GM19463 (cell line): ENCODE measurements around the gene MYL11.
"Not testable (repeated sequence)": the region's sequence is repeated elsewhere in the genome, so short reads cannot be mapped to it uniquely, and the experiment has no call there.

Experiments used
- ATAC-seq: cut with Tn5 transposase; IDR thresholded peaks from one replicate; pipeline ENCODE4 v1.9.1; 2021; ENCODE audit warnings: mild to moderate bottlenecking, moderate library complexity; ENCODE audit not compliant: unreplicated experiment

Gene MYL11

DNA sequence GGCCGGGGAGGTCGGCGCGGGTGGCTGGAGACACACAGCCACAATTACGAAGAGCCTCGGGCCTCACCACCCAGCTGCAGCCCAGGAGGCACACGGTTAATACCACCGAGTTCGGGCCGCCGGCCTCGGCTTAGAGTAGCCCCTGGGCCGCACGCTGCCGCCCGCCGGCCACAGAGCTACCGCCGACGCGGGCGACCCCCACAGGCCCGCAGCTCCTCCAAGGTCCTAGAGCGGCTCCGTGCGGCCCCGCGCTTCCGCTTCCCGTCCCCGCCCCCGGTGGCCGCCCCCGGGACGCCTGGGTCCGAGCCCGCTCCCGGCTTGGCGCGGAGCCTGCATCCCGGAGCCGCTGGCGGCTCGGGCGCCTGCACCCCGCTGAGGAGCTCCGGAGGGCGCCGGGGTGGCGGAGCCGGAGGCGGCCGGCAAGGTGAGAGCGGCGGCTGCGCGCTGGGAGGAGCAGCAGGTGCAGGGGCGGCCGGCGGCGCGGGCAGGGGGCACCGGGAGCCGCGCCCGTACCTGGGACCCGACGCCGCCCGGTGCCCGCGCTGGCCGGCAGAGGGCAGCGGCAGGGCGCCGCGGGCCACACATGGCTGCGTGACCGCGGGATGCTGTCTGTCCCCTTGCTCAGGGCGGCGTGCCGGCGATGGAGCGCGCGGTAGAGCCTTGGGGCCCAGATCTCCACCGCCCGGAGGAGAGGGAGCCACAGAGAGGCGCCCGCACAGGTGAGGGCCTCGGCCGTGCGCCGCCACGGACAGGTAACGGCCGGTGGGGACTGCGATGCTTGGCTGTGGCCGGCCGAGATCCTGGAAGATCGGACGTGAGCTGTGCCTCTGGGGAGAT is 20.8 kb downstream of the MYL11 start, which contains the start of gene ZNF48:
Gene ZNF48, plus strand, starts transcription at position 266 of the 837 bp plus-strand sequence. Its CDS starts 375 bp downstream, at position 641.
- ATAC-seq, result peak; percentile 75

DNA sequence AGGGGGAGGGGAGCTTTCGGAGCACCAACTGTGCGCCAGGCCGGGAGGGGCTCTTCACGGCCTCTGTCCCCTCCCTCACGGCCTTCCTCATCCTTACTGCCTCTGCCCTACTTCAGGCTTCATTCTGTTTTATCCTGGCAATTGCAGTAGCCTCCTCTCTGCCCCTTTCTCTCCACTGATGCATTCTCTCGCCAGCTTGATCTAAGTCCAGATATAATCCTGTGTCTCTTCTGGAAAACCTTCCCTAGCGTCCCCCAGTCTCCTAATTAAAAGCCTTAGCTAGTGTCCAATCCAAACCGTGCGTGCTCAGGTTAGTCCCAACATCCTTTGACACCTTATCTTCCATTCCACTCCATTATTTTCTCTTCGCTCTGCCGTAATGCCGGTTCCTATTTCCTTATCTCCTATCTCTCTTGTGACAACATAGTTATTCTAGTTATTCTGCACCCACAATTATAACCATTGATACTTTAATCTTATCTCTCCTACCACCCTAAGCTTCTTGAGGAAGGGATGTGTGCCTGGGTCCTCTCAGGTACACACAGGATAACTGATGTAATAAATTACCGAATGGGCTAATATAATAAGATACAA is 21.5 kb downstream of the MYL11 start:
- no peak for ATAC-seq

GRCh38 chr16:30396627-30397026 is 22.0 kb downstream of the MYL11 start:
- ATAC-seq, result not testable (repeated sequence)

DNA sequence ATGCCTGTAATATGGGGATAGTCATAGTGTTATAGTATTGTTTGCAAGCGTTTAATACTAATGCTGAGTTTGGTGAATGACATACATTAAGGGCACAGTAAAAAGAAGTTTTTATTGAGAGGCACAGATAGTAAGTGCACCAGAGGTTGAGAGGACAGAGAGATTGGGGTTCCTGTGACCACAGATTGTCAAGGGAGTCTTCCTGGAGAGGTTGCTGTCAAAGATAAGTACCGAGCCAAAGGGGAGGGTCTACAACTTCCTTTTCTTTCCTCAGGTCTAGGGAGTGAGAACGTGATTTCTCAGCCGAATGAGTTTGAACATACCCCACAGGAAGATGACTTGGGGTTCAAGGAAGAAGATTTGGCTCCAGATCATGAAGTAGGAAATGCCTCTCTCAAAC is 22.5 kb downstream of the MYL11 start:
- no peak for ATAC-seq

GRCh38 chr16:30397776-30398660 is 23.4 kb downstream of the MYL11 start:
- ATAC-seq, result no peak

- ATAC-seq, result no peak
Measured at GRCh38 chr16:30398661-30399434, 24.2 kb downstream of the MYL11 start.

DNA sequence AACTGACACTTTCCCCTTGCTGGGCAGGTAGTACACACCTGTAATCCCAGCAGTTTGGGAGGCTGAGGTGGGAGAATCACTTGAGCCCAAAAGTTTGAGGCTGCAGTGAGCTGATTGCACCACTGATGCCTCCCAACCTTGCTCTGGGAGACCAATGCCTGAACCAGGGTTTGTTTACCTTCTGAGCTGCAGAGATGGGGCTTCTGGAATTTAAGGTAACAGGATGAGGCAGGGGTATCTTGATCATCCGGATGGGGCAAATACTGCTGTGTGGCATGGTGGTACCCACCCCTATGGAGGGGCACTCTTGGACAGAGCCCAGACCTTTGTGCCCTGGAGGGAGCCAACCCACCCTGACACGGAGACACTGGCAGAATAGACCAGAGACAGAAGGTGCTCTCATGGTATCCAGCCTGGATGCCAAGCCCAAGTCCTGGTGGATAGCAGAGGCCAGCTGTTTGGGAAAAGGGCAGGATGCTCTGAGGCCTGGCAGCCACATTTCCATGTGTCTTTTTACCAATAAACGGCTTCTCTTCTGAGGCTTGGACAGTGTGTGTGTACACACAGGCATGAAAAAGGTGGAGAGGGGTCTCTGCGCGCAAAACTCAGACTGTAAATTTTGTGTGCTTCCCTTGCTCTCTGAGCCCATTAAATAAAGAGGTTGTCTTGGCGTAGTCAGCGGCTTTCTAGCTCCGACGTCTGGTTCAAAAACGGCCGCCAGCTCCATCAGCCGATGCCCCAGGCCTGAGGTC is 25.0 kb downstream of the MYL11 start:
- ATAC-seq, result no peak

GRCh38 chr16:30401768-30402425 is 27.3 kb downstream of the MYL11 start:
- no peak for ATAC-seq

- peak; percentile 4 for ATAC-seq
Measured at GRCh38 chr16:30406795-30407101, 32.1 kb downstream of the MYL11 start.

- peak; percentile 74 for ATAC-seq
Measured at GRCh38 chr16:30407102-30407803, 32.7 kb downstream of the MYL11 start, which contains the start of gene ZNF771. Gene ZNF771, plus strand, starts transcription at chr16:30407606. Its CDS starts 448 bp downstream, at chr16:30408054.

DNA sequence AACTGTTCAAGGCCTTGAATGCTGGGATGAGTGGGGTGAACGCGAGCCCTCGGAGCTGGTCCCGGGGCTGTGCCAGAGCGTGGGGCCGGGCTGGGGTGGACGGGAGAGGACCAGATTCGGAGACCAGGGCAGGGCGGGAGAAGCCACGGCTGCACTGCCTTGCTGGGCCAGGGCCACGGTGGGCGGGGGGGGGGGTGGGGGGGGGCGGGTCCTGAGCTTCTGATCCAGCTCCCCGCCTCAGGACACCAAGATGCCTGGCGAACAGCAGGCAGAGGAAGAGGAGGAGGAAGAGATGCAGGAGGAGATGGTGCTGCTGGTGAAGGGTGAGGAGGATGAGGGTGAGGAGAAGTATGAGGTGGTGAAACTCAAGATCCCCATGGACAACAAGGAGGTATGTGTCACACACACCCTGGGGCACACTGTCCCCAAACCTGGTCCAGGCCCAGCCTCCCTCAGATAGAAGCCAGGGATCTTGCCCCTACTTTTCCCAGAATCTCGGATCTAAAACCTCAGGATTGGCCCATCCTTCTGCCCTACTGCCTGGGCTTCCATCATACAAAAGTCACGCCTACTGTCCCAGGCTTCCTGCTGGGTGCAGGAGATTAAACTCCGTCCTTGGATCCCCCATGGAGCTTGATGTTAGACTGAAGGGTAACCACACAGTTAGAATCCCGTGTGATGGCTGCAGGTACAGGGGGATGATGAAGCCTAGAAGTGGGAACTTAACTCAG is 33.4 kb downstream of the MYL11 start:
- ATAC-seq, result no peak

DNA sequence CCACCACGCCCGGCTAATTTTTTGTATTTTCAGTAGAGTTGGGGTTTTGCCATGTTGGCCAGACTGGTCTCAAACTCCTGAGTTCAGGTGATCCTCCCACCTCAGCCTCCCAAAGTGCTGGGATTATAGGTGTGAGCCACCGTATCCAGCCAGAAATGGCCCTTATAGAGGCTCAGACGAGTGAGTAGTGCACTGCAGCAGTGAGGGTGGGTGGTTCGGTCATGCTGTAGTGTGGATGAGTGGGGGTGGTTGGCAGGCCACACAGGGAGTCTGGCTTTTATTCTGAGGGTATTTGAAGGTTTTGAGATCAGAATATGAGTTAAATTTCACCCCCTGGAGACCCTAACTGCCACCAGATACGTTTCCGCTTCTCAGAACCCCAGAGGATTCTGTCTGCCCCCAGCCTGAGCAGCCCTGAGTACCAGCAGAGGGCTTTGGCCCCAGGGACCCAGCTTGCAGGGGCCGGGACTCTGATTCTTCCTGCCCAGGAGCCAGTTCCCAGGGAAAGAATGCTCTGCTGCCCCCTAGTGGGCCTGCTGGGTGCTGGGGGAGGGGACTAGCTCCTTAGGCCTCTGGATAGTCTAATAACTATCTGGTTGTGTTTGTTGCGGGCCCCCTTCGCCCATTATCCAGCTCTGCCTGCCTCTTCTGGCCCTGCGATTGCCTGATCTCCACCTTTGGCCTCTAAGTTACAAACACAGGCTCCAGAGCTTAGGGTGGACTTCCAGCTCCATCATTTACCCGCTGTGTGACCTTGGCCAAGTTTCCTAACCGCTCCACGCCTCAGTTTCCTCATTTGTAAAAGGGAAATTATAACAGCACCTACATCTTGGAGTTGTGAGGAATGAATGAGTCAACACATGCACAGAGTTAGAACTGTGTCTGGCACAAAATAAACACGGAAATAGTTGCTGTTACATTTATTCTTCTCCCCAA is 34.8 kb downstream of the MYL11 start:
- ATAC-seq, result no peak

DNA sequence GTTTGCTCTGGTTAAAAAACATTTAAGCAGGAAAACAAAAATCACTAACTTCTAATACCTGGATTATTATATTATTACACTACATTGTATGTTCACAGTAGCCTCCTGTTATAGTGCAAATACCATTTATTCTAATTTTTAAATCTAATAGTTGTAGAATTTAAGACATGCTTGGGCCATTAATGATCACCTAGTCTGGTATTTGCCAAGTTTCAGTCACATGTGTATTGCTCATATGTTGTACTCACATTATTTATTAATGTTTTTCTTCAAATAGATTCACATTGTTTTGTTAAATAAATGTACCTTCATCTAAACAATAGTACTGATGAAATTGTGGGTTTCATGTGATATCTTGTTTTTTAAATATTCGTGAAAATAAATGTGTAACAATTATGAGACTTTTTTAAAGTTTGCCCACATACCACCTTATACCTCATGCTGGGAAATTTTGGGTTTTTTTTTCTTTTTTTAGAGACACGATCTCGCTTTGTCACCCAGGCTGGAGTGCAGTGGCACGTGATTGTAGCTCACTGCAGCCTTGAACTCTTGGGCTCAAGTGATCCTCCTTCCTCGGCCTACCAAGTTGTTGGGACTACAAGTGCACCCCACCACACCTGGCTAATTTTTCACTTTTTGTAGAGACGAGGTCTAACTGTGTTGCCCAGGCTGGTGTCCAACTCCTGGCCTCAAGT is 38.7 kb downstream of the MYL11 start:
- no peak for ATAC-seq

- no peak for ATAC-seq
Measured at GRCh38 chr16:30414159-30414558, 39.6 kb downstream of the MYL11 start.

DNA sequence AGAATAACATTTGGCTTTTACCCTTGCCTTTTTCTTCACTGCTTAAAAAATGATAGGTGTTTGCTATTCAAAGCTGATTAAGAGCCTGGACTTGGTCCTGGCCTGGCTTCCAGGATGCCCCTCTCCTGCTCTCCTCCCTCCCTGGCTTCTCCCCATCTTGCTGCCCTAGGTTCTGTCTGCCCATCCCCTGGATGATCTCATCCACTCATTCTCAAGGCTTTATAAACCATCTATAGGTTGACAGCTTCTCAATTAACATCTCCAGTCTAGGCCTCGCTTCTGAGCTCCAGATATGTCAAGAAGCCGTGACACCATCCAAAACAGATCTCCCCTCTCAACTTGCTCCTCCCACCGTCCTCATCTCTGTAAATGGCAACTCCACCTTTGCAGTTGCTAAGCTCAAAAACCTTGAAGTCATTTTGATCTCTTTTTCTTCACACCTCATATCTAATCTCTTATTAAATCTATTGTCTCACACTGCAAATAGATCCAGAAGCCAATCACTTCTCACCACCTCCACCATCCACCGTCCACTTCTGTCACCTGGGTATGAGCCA is 41.5 kb downstream of the MYL11 start:
- no peak for ATAC-seq
